Parathyroid adenoma (tissue), 2 donors: Measurements from ENCODE around the gene HID1.
A peak's percentile ranks its signal among the peaks of the same experiment; 100 is the strongest.

ENCODE experiments used
- H2AFZ ChIP-seq: fragments of 300-600 bp; sonication (generic); one replicate; pipeline ENCODE4 v1.7.0; 2017; ENCODE audit warnings: antibody characterized with exemption, mild to moderate bottlenecking
- H3K27ac ChIP-seq: fragments of 300-600 bp; sonication (generic); one replicate; pipeline ENCODE4 v1.7.0; 2017
- H3K27me3 ChIP-seq: fragments of 300-600 bp; sonication (generic); one replicate; pipeline ENCODE4 v1.7.0; 2017; ENCODE audit warnings: low read length; ENCODE audit not compliant: control insufficient read depth, insufficient read depth
- H3K36me3 ChIP-seq: fragments of 300-600 bp; sonication (generic); one replicate; pipeline ENCODE4 v1.7.0; 2017; ENCODE audit warnings: low read length; ENCODE audit not compliant: control insufficient read depth, insufficient read depth
- H3K4me1 ChIP-seq: fragments of 300-600 bp; sonication (generic); one replicate; pipeline ENCODE4 v1.7.0; 2017; ENCODE audit warnings: control low read depth
- H3K4me2 ChIP-seq: fragments of 300-600 bp; sonication (generic); one replicate; pipeline ENCODE4 v1.7.0; 2017; ENCODE audit warnings: low read length
- H3K4me3 ChIP-seq: fragments of 300-600 bp; sonication (generic); one replicate; pipeline ENCODE4 v1.7.0; 2017; ENCODE audit warnings: low read depth, low read length
- H3K79me2 ChIP-seq: fragments of 300-600 bp; sonication (generic); one replicate; pipeline ENCODE4 v1.7.0; 2017; ENCODE audit warnings: control low read depth
- H3K9ac ChIP-seq: fragments of 300-600 bp; sonication (generic); one replicate; pipeline ENCODE4 v1.7.0; 2017; ENCODE audit warnings: mild to moderate bottlenecking
- H3K9me3 ChIP-seq: fragments of 300-600 bp; sonication (generic); one replicate; pipeline ENCODE4 v1.7.0; 2017; ENCODE audit warnings: low read length; ENCODE audit not compliant: control insufficient read depth
- TF ChIP-seq, protein P1 (sequence below): fragments of 300-600 bp; sonication (generic); IDR thresholded peaks from one replicate; pipeline ENCODE4 v1.7.0; 2017; ENCODE audit warnings: antibody characterized with exemption, mild to moderate bottlenecking
- donor health status: primary hyperparathyroidism.

The HID1 gene

DNA sequence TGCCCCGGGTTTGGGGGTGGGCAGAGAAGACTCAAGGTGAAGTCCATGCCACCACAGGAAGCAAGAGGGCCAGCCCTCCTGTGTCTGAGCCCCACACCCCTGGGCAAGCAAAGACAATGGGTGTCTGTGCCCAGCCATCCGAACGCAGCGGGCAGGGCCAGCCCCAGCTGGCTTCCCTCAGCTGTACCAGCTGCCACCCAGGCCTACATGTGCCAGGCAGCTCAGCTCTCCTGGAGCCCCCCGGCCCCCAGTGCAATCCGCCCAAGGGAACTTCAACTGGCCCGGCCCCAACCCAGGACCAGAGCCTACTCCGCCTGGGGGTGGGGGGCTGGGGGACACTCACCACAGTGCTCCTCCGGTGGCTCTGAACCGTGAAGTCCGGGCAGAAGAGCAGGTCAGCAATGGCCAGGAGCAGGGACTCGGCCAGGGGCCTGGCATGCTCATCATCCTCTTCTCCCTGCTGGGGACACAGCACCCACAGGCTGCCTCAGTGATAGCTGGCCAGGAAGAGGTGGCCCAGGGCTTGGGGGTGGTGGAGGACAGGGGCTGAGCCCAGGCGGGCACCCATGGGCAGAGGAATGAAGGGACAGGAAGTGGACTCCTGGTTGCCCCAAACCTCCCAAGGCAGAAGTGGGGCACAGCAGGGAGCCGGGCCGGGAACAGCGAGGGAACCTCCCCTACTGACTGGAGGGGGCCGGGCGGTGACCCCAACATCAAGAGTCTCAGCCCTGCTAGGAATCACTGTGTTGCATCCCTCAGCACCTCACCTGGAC, 9.8 kb downstream of the HID1 start:
- TF ChIP-seq, protein P1, sequence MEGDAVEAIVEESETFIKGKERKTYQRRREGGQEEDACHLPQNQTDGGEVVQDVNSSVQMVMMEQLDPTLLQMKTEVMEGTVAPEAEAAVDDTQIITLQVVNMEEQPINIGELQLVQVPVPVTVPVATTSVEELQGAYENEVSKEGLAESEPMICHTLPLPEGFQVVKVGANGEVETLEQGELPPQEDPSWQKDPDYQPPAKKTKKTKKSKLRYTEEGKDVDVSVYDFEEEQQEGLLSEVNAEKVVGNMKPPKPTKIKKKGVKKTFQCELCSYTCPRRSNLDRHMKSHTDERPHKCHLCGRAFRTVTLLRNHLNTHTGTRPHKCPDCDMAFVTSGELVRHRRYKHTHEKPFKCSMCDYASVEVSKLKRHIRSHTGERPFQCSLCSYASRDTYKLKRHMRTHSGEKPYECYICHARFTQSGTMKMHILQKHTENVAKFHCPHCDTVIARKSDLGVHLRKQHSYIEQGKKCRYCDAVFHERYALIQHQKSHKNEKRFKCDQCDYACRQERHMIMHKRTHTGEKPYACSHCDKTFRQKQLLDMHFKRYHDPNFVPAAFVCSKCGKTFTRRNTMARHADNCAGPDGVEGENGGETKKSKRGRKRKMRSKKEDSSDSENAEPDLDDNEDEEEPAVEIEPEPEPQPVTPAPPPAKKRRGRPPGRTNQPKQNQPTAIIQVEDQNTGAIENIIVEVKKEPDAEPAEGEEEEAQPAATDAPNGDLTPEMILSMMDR = no peak

DNA sequence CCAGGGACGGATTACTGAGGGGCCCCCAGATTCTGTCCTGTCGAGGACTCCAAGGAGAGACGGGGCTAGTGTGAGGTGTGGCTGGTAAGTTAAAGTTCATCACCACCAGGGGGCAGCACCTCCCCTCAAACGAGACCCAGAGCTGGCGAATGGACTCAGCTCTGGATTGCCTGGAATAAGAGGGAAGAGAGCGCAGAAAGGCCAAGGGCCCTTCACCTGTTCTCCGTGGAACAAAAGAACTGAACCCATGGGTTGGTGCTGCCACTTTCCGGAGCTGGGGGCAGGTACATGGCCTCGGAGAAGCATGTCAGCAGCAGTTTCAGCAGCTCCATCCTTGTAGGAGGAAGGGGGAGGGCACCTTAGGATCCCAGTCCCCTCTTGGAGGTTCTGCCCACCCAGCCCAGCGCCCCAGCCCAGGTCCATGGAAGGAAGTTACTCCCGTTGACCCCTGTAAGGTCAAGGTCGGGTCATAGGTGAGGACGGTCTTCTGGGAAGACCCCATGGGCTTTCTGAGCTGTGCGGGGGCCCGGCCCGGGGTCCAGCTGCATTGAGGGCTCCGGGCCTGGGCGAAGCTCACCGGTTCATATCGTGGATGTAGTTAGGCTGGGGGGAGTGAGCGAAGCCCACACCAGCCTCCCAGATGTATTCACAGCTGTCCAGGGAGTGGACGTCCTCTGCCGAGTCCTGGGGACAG, 10.8 kb downstream of the HID1 start:
- no peak overlapping the region for H2AFZ ChIP-seq
- TF ChIP-seq, protein P1 = peak; percentile 85
- H3K27me3 ChIP-seq = no peaks in the 10 kb centered on the region
- H3K9ac ChIP-seq = no peak overlapping the region
- H3K4me2 ChIP-seq = no peak overlapping the region
- no peaks in the 10 kb centered on the region for H3K4me1 ChIP-seq
- H3K9me3 ChIP-seq = no peaks in the 10 kb centered on the region
- H3K4me3 ChIP-seq = no peak overlapping the region
- H3K27ac ChIP-seq = no peak overlapping the region
- H3K79me2 ChIP-seq = no peaks in the 10 kb centered on the region
- H3K36me3 ChIP-seq = no peaks in the 10 kb centered on the region

More for the DNA sequence above, 9.8 kb downstream of the HID1 start:
- Histone ChIP-seq H3K9ac (no peak overlapping the region), H2AFZ (no peak overlapping the region), H3K4me1 (no peaks in the 10 kb centered on the region), H3K4me2 (no peak overlapping the region), H3K27me3 (no peaks in the 10 kb centered on the region), H3K27ac (no peak overlapping the region), H3K9me3 (no peaks in the 10 kb centered on the region), H3K4me3 (no peak overlapping the region), H3K79me2 (no peaks in the 10 kb centered on the region), H3K36me3 (no peaks in the 10 kb centered on the region)

DNA sequence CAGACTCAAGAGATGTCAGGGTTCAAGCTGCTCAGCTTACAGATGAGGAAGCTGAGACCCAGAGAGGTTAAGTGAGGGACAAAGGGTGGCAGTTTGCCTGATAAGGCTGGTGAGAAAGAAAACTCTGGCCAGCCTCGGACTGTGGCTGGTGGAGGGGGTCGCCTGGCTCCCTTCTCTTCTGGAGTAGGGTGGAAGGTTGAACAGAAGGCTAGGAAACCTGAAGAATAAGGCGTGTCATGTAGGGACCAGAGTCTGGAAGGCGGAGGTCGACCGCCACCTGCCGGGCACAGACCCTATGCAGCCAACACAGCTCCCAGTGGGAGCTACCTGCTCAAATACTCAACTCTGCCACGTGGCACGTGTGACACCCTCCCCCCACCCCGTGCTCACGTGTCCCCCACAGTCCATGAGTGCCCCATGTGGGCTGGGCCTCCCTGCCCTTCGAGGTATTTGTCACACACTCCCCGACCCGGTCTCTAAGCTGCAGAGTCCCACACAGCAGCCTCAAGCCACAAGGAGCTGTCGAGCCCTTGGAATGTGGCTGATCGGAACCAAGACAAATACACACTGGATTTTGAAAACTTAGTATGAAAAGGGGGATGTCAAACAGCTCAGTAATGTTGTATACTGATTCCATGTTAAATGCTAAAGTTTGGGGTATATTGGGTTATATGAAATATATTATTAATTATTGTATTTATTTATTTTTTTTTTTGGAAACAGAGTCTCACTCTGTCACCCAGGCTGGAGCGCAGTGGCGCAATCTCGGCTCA, 11.8 kb downstream of the HID1 start:
- Histone ChIP-seq H2AFZ (no peak overlapping the region), H3K4me1 (no peaks in the 10 kb centered on the region), H3K4me2 (no peak overlapping the region), H3K9me3 (no peaks in the 10 kb centered on the region), H3K27ac (no peak overlapping the region), H3K4me3 (no peak overlapping the region), H3K36me3 (no peaks in the 10 kb centered on the region), H3K9ac (no peak overlapping the region), H3K79me2 (no peaks in the 10 kb centered on the region), H3K27me3 (no peaks in the 10 kb centered on the region)
- TF ChIP-seq, protein P1 = no peak

DNA sequence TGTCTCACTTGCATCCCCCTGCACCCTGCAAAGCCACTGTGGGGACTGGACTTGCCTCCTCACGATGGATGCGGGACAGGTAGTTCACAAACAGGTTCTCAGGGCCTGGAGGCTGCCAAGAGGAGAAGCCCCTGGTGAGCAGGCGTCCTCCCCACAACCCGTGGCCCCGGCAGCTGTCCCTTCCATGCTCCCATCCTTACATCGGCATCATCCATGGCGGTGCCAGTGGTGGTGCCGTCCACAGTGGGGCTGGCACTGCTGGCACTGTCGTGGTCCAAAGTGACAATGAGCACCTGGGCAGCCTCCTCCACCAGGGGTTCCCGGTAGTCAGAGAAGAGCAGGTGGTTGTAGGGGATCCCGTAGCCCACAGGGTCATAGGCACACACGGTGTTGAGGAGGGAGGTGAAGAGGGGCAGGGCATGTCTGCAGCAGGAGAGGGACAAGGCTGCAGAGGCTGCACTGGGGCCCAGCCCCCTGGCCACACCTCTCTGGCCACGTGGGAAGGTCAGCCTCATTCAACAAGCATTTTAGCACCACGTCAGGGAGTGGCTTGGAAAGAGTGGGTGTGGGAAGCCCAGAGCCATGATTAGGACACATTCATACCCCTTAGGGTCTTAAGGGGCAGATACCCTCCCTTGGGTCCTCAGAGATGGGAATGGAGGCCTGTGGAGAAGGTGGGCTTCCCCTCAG, 12.6 kb downstream of the HID1 start:
- Histone ChIP-seq H3K36me3 (no peaks in the 10 kb centered on the region), H3K4me2 (no peak overlapping the region), H3K9me3 (no peaks in the 10 kb centered on the region), H2AFZ (no peak overlapping the region), H3K27ac (no peak overlapping the region), H3K27me3 (no peaks in the 10 kb centered on the region), H3K9ac (no peak overlapping the region), H3K4me1 (no peaks in the 10 kb centered on the region), H3K79me2 (no peaks in the 10 kb centered on the region), H3K4me3 (no peak overlapping the region)
- TF ChIP-seq, protein P1 = no peak
